Iris pigment epithelial cell (primary cell): ENCODE results near the gene CCDC192.
"Not testable (repeated sequence)": the region's sequence is repeated elsewhere in the genome, so short reads cannot be mapped to it uniquely, and the experiment has no call there.

Experiments used
- DNase-seq: peaks from one replicate; pipeline ENCODE4 v3.0.0-alpha.2; 2011; ENCODE audit warnings: low read depth

CCDC192 gene

GRCh38 chr5:127702926-127703561 is at the start of gene CCDC192:
Gene CCDC192 (plus strand): TSS chr5:127703391. CDS start chr5:127703446, 55 bp downstream.
- no peak for DNase-seq

GRCh38 chr5:127656825-127657224 is 46.4 kb upstream of the CCDC192 start:
- DNase-seq = no peak

- DNase-seq = no peak
These were observed 43.0 kb upstream of the CCDC192 start for GRCh38 chr5:127660047-127660733.

- no peak for DNase-seq
These were observed 39.1 kb upstream of the CCDC192 start for GRCh38 chr5:127664093-127664492.

- peak; percentile 31 for DNase-seq
These were observed 37.5 kb upstream of the CCDC192 start for GRCh38 chr5:127665641-127666040.

GRCh38 chr5:127666043-127666716 is 37.0 kb upstream of the CCDC192 start:
- DNase-seq = peak; percentile 17

- DNase-seq = no peak
These were observed 35.3 kb upstream of the CCDC192 start for GRCh38 chr5:127667926-127668325.

- DNase-seq = peak; percentile 49
These were observed 32.0 kb upstream of the CCDC192 start for GRCh38 chr5:127671218-127671617.

GRCh38 chr5:127673117-127673800 is 29.9 kb upstream of the CCDC192 start:
- peak; percentile 59 for DNase-seq

GRCh38 chr5:127676951-127677350 is 26.2 kb upstream of the CCDC192 start:
- DNase-seq = not testable (repeated sequence)

GRCh38 chr5:127679691-127680330 is 23.4 kb upstream of the CCDC192 start:
- not testable (repeated sequence) for DNase-seq

- no peak for DNase-seq
These were observed 22.6 kb upstream of the CCDC192 start for GRCh38 chr5:127680595-127680994.

GRCh38 chr5:127683008-127683407 is 20.2 kb upstream of the CCDC192 start:
- peak; percentile 74 for DNase-seq

GRCh38 chr5:127684726-127685467 is 18.3 kb upstream of the CCDC192 start:
- DNase-seq = no peak

GRCh38 chr5:127685662-127686061 is 17.5 kb upstream of the CCDC192 start:
- peak; percentile 54 for DNase-seq

GRCh38 chr5:127686424-127686823 is 16.8 kb upstream of the CCDC192 start:
- DNase-seq = no peak

GRCh38 chr5:127694518-127695171 is 8.5 kb upstream of the CCDC192 start:
- no peak for DNase-seq

GRCh38 chr5:127695346-127695745 is 7.8 kb upstream of the CCDC192 start:
- no peak for DNase-seq

GRCh38 chr5:127696683-127697082 is 6.5 kb upstream of the CCDC192 start:
- DNase-seq = peak; percentile 82

- DNase-seq = peak; percentile 62
These were observed 5.1 kb upstream of the CCDC192 start for GRCh38 chr5:127697894-127698600.
